Femur (tissue), 1 donor: Measurements from ENCODE around the gene CENPB.

Experiments used
- DNase-seq: peaks from one replicate; pipeline ENCODE4 v3.0.0-alpha.2; 2017

CENPB gene

DNA sequence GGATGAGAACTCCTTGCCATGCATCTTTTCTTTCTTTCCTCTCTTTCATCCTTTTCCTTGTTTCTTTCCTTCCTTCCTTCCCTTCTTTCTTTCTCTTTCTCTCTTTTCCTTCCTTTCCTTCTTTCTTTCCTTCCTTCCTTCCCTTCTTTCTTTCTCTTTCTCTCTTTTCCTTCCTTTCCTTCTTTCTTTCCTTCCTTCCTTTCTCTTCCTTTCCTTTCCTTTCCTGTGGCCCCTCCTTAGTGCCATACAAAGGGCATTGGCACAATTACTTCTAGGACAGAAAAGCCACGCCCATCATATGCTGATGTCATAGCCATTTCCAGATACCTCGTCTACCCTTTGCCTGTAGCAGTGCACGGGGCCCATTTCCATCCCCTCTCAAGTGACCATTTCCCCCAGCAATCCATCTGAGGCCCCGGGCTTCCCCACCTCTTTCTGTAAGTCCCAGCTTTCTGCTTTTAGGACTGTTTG lies 2.2 kb upstream of the CENPB start:
- no peak for DNase-seq

DNA sequence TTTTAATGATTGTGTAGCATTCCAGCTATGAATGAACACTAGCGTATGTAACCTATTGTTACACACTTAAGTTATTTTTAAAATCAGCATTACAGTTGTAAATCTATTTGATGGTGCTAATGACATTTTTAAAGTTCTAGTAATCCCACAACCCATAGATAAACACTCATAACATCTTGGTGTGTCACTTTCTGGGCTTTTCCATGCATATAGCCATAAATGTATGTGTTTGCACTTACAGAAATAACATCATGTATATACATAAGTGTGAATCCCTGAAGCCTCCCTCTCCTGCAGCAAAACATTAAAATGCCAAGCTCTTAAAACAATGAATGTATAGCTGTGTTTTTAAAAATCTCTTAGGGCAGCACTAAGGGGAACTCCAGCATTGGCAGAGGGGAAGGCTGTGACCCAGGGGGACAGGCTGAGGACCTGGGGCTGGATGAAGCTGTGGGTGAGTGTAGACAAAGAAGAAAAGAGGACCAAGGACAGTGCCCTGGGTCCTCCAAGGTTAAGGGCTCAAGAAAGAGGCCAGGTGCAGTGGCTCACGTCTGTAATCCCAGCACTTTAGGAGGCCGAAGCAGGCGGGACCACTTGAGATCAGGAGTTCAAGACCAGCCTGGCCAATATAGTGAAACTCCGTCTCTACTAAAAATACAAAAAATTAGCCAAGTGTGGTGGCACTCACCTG lies 929 bp upstream of the CENPB start:
- DNase-seq: no peak

DNA sequence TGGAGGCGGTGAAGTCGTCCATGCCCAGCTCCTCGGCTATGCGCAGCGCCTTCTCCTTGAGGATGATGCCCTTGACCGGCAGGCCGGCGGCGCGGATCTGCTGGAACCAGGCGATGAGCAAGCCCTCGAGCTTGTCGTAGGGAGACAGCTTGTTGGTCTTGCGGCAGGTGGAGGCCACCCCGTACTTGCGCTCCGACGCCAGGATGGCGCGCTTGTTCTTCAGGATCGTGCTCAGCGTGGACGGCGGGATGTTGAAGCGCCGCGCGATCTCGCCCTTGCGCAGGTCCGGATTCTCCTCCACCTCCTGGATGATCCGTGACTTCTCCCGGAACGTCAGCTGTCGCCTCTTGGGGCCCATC lies 435 bp downstream of the CENPB start:
- DNase-seq: peak; percentile 77

GRCh38 chr20:3785240-3786125 lies 1.1 kb downstream of the CENPB start:
- no peak for DNase-seq

DNA sequence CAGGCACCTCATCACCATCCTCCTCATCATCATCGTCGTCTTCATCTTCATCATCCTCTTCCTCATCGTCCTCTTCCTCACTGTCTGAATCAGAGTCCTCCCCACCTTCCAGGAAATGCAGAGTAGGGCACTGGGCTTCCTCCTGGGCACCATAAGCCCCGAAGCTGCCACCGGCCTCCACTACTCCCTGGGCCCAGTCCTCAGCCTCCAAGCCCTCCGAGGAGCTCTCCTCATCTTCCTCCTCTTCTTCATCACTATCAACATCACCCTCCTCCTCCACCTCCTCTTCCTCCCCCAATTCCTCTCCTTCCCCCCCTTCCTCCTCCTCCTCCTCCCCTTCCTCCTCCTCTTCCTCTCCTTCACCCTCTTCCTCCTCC lies 1.7 kb downstream of the CENPB start:
- no peak for DNase-seq

DNA sequence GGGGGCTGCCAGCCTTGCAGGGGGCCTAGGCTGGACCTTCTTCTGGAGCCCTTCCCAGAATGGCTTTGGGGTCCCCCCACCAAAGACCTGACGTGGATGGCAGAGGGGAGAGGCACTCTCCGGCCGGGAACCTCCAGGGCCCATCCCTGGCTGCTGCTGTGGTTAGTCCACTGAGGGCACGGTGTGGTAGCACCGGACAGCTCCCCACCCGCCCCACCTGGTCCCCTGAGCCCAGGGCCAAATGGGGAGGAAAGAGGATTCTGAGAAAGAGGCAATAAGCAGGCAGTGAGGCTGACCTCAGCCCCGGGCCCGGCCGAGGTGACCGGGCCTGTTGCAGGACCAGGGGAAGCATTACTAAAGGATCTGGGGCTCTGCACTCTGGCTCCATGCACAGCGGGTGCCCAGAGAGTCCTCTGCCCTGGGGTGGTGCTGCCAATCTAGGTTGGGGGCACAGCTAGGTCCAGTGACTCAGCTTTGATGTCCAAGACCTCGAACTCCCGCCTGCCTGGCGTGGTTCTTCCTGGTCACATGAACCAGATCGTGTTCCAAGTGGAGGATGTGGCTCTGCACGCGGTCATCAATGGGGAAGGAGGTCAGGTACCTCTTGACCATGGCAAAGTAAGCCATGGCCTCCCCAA lies 2.2 kb downstream of the CENPB start:
- DNase-seq: no peak

DNA sequence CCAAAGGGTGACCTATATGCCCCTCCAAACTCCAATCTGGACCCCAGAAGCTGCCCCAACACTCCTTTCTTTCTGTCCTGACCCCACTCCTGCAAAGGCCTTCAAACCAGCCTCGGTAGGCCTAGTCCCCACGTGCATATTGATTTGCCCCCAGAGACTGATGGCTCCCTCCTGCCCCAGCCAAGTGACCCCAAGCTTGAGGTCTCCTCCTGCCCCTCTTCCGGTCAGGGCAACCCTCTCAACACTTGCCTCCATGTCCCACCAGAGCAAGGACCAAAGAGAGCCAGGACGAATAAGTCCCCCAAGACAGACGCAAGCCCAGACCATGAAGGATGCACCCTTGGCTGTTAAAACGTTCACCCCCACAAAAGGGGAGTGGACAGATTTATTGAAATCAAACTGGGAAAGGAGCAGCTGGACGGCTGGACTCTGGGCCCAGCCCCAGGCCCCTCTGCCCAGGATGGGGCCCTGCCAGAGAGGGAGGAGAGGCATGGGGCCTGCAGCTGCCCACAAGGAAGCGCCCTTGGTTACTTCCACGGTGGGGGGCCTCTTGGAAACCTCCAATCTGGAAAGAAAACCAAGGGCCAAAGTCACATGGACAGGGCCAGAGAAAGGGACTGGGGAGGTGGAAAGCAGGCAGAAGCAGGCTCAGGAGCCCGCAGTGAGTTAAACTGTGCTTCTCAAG lies 2.9 kb downstream of the CENPB start:
- DNase-seq: peak; percentile 30

DNA sequence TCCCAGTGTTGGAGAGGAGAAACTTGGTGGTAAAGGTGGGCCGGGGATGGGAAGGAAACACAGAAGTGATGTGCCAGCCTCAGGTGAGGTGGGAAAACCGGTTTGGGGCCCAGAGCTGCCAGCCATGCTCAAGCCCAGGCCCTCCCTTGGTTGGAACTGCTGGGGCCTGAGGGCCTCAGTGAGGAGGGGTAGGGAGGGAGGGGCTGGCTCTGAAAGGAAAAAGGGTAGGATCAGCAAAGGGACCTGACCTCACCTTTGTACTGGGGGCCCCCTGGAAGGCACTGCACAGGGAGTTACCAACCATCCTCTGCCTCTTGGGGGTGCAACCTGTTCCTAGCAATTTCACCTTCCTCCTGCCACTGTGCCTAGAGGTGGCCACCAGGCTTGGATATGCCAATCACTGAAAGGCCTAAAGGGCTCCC lies 3.5 kb downstream of the CENPB start:
- DNase-seq: peak; percentile 21

- no peak for DNase-seq
These were observed 3.9 kb downstream of the CENPB start for GRCh38 chr20:3782597-3782996.

DNA sequence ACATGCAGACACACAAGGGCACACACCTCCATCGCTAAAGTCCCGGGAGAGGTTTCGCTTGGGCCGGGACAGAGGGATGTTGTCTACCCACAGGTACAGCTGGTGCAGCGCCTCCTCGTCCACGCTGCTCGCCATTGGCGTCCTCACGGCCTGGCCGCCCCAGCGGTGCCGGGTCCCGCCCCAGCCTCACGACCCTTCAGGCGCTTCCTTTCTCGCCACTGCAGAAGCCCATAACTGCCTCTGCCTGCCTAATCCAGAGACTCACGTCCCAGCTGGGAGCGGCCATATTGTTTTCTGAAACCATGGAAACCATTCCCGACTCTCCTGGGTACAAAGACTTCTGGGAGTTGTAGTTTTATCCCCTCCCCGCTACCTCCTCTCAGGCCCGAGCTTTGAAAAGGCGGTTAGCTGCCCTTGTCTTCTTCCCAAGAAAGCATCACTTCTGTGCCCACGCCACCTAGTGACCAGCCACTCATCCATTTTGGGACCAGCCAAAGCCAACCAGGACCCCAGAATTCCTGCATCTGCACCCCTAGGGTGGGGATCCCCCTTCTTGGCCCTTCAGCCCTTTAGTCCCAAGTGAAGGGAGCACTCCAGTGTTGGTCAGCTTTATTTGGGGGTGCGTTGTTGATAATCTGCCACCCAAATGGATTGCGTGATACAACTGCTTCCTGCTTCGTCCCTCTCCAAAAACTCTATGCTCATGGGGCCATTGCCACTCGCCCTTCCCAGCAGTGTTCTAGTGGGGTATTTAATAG lies 5.2 kb downstream of the CENPB start, which contains the start of gene SPEF1:
Gene SPEF1 (minus strand): TSS at position 296 of the 758 bp plus-strand sequence. CDS start 161 bp downstream, at position 135.
- DNase-seq: peak; percentile 91

DNA sequence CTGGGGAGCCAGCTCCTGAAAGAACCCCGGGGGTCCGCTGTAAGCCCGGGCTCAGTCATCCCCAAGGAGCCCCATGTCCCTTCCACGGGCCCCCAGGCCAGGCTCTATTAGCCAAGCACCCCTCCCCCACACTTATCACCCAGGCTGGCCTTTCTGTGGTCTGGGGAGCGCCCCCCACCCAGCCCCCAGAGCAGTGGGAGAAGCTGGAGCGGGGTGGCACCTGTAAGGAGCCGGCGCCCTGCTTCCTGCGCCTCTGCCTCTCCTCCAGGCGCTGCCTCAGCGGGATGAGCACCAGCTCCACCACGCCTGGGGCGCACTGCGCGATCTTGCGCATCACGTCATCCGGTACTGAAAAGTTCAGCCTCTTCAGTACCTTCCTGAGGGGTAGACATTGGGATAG lies 7.6 kb downstream of the CENPB start:
- DNase-seq: peak; percentile 18

DNA sequence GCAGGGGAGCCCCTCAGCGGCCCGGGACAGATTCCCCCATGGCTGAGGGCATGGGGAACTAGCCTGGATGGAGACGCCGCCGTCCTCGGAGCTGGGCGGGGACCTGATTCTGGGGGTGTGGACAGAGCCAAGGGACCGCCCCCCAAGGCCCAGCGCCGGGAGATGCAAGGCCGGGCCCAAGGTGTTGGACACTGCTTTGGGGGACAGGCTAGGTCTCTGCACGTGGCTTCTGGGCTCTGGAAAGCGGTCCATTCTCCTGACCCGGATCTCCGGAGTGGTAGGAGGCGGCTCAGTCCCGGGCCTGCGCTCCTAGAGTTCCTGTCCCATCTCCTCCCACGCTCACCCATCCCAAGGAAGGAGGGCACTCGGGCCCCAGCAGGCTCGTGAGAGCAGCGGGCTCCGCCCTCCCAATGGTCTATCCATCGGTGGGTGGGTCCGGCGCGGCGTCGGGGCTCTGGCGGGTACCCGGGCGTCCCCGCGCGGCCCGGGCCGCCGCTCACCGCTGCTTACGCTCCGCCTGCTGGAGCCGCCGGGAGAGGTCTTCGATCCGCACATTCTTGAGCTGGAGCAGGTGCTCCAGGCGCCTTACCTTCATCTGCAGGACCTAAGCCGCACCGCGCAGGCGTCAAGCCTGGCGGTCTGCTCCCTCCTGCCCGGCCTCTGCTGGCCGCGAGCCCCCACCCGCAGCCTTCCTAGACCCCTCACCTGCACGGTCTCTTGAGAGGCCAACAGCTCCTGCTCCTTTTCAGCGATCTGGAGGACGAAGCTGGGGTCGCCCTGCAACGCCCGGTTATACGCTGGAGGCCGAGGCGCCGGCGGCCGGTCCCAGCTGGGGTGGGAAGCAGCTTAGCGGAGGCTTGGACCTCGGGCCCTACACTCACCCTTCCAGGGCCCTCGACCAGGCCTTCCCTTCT lies 8.6 kb downstream of the CENPB start:
- DNase-seq: peak; percentile 66

DNA sequence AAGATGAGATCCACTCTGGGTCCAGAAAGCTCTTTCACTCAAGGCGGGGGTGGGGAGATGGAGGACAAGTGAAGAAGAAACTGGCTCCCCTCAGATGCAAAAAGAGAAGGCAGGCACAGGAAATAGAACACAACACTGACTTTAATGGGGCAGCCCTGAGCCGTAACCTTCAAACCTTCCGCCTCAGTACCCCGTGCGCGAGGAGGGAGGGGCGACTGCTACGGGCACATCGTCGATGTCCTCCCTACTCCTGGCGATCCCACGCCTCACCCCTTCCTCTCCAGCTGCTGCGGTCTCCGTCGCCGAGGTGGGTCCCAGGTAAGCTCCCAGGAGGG lies 9.2 kb downstream of the CENPB start:
- no peak for DNase-seq

DNA sequence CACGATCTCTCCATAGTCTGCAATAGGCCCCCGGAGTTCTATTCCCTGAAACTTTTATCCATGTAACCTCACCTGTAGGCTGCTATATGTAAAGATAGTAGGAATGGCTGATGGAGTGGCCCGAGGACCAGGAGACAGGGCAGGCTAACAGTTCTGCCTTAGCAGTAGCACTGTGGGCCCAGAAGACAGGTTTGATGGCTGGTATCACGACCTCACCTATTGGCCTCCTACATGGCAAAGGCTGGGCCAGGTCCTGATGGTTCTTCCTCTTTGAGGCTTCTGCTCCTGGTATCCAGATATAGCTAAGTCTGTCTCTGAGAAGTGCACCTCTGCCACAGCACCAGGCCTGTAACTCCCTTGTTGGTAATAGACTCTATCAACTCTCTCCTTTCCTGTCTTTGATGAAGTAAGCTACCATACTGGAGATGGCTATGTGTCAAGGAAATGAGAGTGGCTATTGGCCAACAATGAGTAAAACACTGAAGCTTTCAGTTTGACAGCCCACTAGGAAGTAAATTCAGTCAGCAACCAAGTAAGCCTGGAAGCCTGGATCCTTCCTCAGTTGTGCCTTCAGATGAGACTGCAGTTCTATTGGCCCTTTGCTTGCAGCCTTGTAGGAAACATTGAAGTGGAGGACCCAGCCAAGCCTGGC lies 11.0 kb downstream of the CENPB start:
- no peak for DNase-seq

- DNase-seq: no peak
These were observed 14.9 kb downstream of the CENPB start for GRCh38 chr20:3771552-3772058.

DNA sequence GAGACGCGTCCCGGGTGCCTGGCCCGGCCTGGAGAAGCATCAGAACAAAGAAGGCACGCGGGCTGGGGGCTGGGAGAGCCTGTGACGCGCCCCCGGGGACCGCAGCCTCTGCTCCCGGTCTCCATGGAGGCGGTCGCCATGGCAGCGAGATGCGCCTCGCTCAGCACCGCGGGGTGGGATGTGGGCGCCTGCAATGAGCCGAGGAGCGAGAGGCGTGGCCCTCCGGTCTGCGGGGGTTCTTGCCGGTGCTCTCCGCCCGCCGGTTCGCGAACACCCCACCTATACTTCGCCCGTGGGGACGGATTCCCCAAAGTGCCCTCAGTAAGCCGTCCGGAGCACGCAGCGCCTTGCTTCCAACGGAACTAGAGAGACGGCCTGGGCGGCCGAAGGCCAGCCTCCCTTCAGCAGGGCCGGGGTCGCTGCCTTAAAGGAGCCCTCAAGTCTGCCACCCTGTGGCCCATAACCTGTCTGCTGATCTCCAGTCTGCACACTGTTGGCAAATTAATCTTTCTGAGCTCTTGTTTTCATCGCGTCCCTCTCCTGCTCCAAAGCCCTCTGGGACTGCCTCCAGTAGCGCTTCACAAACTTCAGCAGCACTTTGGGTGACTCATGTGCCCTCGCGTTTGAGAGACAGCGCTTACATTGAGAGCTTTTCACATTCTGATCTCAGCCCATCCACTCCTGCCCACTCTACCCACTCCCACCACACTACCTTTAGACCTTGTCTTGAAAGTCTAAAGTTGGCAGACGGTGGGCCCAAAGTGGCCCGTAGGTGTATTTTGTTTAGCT lies 18.0 kb downstream of the CENPB start:
- peak; percentile 84 for DNase-seq

GRCh38 chr20:3767427-3768341 lies 18.9 kb downstream of the CENPB start, which contains the start of gene ADISSP:
Gene ADISSP, minus strand, starts transcription at chr20:3767753. Its CDS starts 7,653 bp downstream, at chr20:3760100.
- peak; percentile 99 for DNase-seq

DNA sequence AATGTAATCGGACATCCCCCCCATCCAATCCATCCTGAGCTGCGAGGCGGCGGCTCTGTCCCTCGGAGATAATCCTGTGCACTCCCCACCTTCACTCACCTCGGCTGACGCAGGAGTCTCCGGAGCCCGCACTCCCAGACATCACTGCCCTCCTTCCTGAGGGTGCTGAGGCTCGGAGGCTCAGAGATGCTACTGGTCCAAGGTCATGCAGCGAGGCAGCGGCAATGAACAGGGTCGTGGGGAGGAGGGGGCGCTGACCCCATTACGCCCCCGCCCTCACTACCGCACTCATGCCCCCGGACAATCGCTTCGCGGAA lies 19.5 kb downstream of the CENPB start:
- DNase-seq: peak; percentile 40
